HFFc6 (cell line): ENCODE data around the gene SLC25A25. TPM values are rescaled to one million over a fixed set of nuclear protein-coding genes. Genes with fewer than 3 reads are reported as not detected.
"Not testable (repeated sequence)": the region's sequence is repeated elsewhere in the genome, so short reads cannot be mapped to it uniquely, and the experiment has no call there.

Experiments
- DNase-seq: peaks from one replicate; pipeline ENCODE4 v3.0.0-alpha.2; 2018
- H3K27ac Mint-ChIP-seq: 2 replicates; pipeline ENCODE4 v1.8.0; 2020; ENCODE audit warnings: mild to moderate bottlenecking, mixed read lengths
- H3K27me3 Mint-ChIP-seq: 2 replicates; pipeline ENCODE4 v1.8.0; 2021; ENCODE audit warnings: mild to moderate bottlenecking, moderate library complexity, mixed read lengths; ENCODE audit not compliant: insufficient read depth
- H3K36me3 Mint-ChIP-seq: 2 replicates; pipeline ENCODE4 v1.8.0; 2021; ENCODE audit warnings: low read depth, mixed read lengths
- H3K4me1 Mint-ChIP-seq: 2 replicates; pipeline ENCODE4 v1.8.0; 2020; ENCODE audit warnings: low read depth, mixed read lengths
- H3K4me3 Mint-ChIP-seq: 2 replicates; pipeline ENCODE4 v1.8.0; 2020; ENCODE audit warnings: mild to moderate bottlenecking, moderate library complexity, mixed read lengths
- H3K9me3 Mint-ChIP-seq: 2 replicates; pipeline ENCODE4 v1.8.0; 2020; ENCODE audit warnings: mild to moderate bottlenecking, mixed read lengths
- total RNA-seq, 6 experiments: library from RNA; stranded (reverse); fragmentation: NEBNext Ultra II Directional; extraction: Animal tissue kit (Norgen Biotek cat#: 25700); gene quantifications; 2 replicates in 1 of 6; 3 replicates in 5 of 6; pipeline ENCODE4 v1.2.3, GENCODE V29; 2021
- TF ChIP-seq, protein P1 (sequence below): fragments of 200-600 bp; sonication (generic); IDR thresholded peaks from 2 replicates; pipeline ENCODE4 v1.5.0; 2021; ENCODE audit warnings: antibody characterized with exemption, mild to moderate bottlenecking

SLC25A25 gene
- total RNA-seq, 6 experiments from 2014 or later = 16.5 to 20.7 (median 18.4) TPM

DNA sequence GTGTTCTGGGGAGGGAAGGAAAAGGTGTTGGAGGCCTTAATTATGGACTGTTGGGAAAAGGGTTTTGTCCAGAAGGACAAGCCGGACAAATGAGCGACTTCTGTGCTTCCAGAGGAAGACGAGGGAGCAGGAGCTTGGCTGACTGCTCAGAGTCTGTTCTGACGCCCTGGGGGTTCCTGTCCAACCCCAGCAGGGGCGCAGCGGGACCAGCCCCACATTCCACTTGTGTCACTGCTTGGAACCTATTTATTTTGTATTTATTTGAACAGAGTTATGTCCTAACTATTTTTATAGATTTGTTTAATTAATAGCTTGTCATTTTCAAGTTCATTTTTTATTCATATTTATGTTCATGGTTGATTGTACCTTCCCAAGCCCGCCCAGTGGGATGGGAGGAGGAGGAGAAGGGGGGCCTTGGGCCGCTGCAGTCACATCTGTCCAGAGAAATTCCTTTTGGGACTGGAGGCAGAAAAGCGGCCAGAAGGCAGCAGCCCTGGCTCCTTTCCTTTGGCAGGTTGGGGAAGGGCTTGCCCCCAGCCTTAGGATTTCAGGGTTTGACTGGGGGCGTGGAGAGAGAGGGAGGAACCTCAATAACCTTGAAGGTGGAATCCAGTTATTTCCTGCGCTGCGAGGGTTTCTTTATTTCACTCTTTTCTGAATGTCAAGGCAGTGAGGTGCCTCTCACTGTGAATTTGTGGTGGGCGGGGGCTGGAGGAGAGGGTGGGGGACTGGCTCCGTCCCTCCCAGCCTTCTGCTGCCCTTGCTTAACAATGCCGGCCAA, 40.4 kb downstream of the SLC25A25 start:
- Mint-ChIP-seq H3K27ac (no peak overlapping the region), H3K27me3 (peaks cover 8% of the 10 kb centered on the region), H3K9me3 (no peaks in the 10 kb centered on the region), H3K36me3 (peaks cover 20% of the 10 kb centered on the region), H3K4me1 (peaks cover 5% of the 10 kb centered on the region; the same call in 1 of the 2 replicates), H3K4me3 (no peak overlapping the region)
- TF ChIP-seq, protein P1, sequence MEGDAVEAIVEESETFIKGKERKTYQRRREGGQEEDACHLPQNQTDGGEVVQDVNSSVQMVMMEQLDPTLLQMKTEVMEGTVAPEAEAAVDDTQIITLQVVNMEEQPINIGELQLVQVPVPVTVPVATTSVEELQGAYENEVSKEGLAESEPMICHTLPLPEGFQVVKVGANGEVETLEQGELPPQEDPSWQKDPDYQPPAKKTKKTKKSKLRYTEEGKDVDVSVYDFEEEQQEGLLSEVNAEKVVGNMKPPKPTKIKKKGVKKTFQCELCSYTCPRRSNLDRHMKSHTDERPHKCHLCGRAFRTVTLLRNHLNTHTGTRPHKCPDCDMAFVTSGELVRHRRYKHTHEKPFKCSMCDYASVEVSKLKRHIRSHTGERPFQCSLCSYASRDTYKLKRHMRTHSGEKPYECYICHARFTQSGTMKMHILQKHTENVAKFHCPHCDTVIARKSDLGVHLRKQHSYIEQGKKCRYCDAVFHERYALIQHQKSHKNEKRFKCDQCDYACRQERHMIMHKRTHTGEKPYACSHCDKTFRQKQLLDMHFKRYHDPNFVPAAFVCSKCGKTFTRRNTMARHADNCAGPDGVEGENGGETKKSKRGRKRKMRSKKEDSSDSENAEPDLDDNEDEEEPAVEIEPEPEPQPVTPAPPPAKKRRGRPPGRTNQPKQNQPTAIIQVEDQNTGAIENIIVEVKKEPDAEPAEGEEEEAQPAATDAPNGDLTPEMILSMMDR = no peak
- no peak for DNase-seq

DNA sequence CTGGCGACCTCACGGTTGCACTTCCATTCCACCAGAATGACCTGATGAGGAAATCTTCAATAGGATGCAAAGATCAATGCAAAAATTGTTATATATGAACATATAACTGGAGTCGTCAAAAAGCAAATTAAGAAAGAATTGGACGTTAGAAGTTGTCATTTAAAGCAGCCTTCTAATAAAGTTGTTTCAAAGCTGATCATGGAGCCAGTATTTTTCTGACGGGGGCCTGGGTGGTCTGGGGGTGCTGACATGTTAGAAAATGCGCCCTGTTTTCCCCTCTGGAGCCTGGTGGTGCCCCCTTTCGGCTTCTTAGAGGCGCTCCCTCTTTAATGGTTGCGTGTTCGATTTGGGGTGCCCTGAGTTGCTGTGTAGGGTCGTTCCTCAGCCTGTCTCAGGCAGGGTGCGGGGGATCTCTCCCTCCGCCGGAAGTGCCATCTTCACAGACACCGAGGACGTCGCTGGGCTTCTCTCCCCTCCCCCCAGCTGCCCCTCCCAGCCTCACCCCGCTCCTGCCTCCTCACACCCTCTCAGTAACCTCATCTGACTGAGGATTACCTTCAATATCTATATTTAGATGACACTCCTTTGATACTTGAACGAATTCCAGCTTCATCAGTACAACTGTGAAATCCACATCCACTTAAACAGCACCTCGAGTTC, 41.1 kb downstream of the SLC25A25 start:
- Mint-ChIP-seq H3K27me3 (peaks cover 7% of the 10 kb centered on the region), H3K27ac (peak overlapping the region; percentile 5; the same call in 1 of the 2 replicates), H3K4me3 (no peak overlapping the region), H3K9me3 (no peaks in the 10 kb centered on the region), H3K4me1 (peaks cover 4% of the 10 kb centered on the region; the same call in 1 of the 2 replicates), H3K36me3 (peaks cover 20% of the 10 kb centered on the region)
- no peak for DNase-seq
- TF ChIP-seq, protein P1 = no peak

DNA sequence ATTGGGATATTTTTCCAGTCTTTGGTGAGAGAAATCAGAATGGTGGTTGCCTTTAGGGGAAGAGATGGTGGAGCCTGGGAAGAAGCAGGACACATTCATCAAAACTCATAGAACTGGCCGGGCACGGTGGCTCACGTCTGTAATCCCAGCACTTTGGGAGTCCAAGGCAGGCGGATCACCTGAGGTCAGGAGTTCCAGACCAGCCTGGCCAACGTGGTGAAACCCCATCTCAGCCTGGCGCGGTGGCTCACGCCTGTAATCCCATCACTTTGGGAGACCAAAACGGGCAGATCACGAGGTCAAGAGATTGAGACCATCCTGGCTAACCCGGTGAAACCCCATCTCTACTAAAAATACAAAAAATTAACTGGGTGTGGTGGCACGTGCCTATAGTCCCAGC, 43.7 kb downstream of the SLC25A25 start:
- not testable (repeated sequence) for H3K9me3 Mint-ChIP-seq, H3K4me3 Mint-ChIP-seq, H3K27me3 Mint-ChIP-seq, H3K27ac Mint-ChIP-seq, H3K4me1 Mint-ChIP-seq, DNase-seq
- H3K36me3 Mint-ChIP-seq = peaks cover 12% of the 10 kb centered on the region

DNA sequence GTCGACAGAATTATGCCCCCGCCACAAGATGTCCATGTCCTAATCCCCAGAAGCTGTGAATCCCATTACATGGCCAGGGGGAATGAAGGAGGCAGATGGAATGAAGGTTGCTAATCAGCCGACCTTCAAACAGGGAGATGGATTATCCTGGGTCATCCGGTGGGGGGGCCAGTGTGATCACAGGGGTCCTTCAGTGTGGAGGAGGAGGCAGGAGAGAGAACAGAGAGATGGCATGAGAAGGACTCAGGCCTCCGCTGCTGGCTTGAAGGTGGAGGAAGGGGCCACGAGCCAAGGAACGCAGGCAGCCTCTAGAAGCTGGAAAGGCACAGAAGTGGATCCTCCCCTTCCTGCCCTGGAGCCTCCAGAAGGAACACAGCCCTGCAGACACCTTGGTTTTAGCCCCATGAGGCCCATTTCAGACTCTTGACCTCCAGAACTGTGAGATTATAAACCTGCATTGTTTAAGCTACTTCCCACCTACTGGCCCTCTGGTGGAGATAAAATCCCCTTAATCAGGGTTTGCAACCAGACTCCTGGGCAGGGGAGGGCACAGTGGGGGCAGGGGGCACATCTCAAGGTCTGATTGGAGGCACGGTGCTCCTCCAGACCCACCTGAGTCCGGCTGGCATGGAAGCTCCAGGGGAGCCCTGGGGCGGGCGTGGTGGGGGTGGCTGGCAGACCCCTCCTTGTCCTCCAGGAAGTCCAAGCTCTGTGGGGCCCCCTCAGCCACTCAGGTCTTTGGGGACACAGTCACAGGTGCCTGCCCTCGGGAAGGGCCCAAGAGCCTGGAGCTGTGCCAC, 45.7 kb downstream of the SLC25A25 start:
- DNase-seq = no peak
- Mint-ChIP-seq H3K4me3 (no peak overlapping the region), H3K9me3 (no peaks in the 10 kb centered on the region), H3K4me1 (0 out of 2 replicates have a peak, but pooled peaks cover 6% of the 10 kb centered on the region), H3K27ac (no peak overlapping the region; the same call in 1 of the 2 replicates), H3K27me3 (peaks cover 5% of the 10 kb centered on the region), H3K36me3 (0 out of 2 replicates have a peak, but pooled peaks cover 5% of the 10 kb centered on the region)
- TF ChIP-seq, protein P1 = no peak

DNA sequence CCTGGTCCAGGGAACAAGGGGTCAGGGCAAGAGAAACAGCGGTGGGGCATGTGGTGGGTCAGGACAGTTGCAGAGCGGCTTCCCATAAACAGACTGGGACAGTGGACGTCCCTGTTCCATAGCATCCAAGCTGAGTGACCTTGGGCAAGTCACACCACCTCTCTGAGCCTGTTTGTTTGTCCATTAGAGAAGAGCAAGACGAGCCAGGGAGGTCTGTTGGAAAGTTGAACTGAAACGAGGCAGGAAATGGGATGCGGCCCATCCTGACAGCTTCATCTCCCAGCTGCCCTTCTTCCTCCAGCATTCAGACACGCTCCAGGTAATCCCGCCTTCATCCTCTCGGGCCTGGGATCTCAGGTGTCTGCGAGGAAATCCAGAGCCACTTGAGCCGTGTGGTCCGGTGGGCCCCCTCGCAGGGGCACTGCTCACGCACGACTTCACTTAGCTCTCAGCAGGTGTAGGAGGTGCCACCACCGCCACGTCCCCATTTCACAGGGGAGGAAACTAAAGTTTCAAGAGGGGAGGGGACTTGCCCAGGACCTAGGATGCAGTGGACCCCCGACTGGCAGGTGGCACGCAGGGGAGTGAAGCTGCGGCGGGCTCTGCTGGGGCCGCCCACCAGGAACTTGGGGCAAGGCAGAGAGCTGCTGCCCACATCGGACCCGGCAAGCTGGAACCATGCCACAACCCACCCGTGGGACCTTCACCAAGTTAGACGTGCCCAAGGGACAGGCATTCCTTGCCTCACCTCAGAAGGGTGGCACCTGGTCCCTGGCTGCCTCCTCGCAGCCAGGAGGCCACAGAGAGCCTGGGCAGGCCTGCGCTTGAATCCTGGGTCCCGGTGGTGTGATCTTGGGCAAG, 46.5 kb downstream of the SLC25A25 start:
- H3K9me3 Mint-ChIP-seq = no peaks in the 10 kb centered on the region
- H3K27ac Mint-ChIP-seq = no peak overlapping the region
- TF ChIP-seq, protein P1 = no peak
- 0 out of 2 replicates have a peak, but pooled peaks cover 6% of the 10 kb centered on the region for H3K4me1 Mint-ChIP-seq
- peaks cover 5% of the 10 kb centered on the region for H3K27me3 Mint-ChIP-seq
- no peak overlapping the region for H3K4me3 Mint-ChIP-seq
- 0 out of 2 replicates have a peak, but pooled peaks cover 3% of the 10 kb centered on the region for H3K36me3 Mint-ChIP-seq
- no peak for DNase-seq
